Measurements from ENCODE around the gene CSK.
"Not testable (repeated sequence)": the region's sequence is repeated elsewhere in the genome, so short reads cannot be mapped to it uniquely, and the experiment has no call there.

CSK gene

DNA sequence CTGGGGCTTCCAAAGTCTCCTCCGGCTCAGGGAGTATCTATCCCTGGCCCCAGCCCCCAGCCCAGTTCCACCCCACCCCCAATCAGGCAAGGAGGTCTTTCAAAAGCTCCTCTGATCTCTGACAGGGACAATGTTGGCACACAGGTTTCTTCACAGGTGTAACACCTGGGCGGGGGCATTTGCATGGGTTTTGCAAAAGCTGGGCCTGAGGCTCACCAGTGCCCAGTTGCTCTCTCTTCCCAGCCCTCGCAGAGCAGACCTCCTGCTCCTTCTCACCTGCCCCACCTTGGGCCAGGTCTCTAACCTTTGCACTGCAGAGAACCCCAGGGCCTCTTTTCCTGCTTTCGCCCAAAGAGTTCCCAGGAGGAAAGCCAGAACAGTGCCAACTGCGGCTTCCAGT is 8.6 kb upstream of the CSK start:
- no peak for DNase-seq

DNA sequence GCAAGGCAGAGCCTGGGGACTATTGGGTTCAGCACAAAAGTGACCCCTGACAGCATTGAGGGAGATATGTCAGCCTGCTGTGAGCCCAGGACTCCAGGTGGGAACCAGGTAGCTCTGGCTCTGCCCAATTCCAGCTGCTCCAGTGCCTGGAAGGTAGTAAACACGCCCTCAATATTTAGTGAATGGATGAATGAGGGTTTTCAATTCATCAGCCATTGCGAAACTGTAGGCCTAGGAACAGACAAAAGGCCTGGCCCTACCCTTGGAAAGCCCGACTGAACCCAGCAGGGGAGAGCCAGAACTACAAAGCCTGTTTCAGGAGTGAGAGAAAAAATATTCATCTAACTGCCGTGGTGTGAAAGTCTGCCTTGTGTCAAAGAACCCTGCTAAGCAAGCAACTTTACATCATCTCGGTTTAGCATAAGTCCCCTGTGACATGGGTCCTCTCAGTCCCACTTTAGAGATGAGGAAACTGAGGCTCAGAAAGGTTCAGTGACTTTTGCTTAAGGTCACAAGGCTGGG is 8.1 kb upstream of the CSK start:
- no peak for DNase-seq

DNA sequence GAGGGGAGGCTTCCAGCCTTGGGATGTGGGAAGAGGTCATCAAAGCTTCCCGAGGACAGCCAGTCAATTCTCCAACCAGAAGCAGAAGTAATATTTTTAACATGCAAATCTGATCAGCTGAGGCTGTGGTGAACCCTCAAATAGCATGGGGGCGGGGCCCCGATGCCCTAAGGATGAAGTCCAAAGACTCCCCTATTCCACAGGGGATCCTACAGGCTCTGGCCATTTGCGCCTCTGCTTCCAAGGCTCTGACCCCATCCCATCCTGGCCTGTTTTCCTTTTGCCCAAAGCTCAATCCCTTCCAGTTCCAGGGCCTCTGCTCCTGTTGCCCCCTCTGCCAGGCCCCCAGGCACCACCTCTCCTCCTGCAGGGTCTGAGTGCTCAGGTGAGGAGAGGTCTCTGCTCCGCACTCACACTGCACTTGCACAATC is 6.7 kb upstream of the CSK start:
- DNase-seq, result no peak

DNA sequence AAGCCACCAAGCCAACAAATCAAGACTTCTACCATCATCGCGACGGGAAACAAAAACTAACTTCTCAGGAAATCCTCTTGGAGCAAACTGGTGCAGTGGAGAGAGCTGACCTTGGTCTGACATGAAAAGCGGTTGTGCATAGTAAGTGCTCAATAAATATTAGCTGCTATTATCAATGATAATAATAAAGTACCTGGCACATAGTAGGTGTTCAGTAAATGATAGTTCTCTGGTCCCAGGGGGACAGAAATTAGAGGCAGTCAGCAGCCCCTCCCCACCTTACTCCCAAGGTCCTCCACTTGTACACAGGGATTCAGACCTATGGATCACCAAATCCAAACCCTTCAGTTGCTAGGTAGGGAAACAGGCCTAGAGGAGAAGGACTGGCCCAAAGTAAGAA is 6.0 kb upstream of the CSK start:
- no peak for DNase-seq

DNA sequence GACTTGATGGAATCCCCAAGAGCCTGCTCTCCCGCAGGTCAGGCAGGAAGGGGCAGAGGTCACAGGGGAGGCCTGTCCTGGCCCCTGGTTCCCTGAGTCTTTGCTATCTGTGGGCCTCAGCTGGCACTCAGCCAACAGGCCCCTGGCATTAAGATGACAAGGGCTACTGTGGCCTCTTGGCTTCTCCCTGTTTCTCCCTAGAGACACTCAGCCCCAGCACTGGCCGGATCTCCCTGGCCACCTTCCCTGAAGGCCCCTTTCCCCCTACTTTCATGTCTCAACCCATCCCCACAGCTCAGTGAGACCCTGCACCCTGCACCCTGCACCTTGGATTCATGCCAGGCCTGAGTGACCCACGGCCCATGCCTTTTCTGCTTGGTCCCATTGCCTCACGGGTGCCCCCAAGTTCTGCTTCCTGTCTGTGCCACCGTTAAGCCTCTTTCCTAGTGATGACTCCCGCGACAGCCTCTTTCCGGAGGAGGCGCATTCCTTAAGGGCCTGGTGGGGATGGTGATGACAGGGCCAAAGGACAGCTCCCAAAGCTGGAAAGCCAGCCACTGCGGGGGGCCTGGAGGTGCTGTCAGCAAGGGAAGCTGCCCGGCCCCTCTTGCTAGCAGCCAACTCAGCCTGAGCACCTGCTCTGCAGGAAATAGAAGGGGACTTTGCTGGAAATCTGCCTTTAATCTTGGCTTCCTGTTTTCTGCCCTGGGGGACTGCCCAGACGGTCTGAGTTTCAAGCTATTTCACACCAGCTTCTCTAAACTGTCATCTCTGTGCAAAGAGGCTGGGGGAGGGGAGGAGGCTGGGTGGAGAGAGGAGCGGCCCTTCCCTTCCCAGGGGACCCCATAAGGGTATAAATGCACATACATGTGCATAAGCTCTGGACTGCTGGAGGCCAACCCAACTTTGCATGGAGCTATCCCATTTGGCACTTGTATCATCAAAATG is 4.8 kb upstream of the CSK start:
- no peak for DNase-seq

DNA sequence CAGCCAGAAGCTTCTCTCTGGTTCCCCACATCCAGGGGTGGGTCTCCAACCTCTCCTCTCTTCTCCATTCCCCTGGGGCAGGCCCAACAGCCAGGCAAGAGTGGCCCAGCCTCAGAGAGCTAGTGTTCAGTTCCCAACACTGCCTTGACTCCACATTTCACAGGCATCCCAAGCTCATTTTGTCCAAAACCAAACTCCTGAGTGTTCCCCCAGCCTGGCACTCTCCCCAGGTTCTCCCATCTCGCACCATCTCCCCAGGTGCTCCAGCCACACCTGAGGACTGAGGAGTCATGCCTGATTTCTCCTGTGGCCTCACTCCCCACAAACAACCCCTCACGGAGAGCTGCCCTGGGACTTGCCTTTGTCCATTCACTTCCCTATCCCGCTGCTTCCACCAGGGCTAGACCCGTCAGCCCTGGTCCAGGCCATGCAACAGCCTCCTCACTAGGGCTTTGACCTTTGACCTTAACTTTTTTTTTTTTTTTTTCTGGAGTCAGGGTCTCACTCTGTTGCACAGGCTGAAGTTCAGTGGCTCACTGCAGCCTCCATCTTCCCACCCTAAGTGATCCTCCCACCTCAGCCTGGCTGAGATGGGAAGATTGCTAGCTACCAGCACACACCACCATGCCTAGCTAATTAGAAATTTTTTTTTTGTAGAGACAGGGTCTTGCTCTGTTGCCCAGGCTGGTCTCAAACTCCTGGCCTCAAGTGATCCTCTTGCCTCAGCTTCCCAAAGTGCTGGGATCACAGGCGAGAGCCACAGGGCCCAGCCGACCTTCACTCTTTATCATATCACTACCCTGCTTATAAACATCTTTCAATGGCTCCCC is 3.9 kb upstream of the CSK start:
- DNase-seq, result no peak

DNA sequence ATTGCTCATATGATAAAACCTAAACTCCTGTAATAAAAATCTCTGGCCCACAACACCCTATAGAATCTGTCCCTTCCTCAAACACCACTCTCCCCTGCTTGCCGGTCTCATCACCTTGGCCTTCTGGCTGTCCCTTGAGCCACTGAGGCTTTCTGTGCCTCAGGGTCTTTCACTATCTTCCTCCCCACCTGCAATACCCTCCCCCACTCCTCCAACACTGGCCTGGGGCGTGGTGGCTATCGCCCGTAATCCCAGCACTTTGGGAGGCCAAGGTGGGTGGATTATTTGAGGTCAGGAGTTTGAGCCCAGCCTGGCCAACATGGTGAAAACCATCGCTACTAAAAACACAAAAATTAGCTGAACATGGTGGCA is 3.3 kb upstream of the CSK start:
- DNase-seq, result no peak

DNA sequence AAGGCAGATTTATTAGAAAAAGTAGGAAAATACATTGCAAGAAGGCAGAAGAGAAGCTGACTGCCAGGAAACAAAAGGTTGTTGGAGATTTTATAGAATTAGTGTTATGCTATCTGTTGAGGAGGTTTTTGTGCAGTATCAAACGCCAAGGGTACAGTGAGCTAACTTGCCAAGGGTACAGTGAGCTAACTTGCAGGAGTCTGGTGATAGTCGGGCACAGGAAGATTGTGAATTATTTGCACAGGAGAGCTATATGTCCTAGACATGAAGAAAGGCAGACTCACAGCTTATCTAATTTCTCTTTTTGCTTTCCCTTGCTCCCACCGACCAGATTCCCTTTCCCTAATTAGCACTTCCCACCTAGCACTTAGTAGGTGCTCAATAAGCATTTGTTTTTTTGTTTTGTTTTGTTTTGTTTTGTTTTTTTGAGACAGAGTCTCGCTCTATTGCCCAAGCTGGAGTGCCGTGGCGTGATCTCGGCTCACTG is 2.7 kb upstream of the CSK start:
- no peak for DNase-seq

DNA sequence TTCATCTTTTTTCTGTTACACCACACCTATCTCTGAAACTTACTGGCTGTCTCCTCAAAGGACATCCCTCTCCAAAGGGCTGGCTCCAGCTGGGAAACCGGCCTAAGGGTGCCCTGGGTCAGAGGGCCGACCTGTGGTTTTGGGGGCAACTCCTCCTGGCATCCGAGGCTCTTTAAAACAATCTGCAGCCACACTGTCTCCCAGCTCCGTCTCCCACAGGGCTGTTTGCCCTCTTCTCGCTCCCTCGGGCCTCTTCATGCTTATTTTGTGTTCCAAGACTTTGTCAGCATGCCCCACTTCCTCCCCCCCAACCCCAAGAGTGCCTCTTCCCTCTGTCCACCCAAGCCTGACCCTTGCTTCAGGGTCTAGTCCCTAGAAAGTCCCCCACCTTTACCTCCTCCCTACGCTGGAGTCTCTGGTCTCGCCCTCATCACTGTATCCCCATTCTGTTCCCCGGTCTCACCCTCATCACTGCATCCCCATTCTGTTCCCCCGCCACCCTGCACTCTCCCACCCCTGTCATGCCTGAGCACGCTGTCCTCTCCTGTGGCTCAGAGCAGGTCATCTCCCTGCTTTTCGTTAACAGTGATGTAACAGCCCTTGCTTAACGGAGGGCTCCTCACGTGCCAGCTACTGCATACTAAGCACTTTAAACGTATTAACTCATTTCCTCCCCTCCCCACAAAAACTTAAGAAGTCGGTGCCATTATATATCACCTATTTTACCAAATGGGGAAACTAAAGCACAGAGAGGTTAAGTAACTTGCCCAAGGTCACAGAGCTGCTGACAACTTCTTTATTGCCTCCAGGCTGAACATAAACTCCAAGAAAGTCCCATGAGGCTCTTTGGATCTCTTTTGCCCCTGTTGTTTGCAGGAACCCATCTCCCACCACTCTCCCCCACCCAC is 1.1 kb upstream of the CSK start:
- DNase-seq, result no peak

DNA sequence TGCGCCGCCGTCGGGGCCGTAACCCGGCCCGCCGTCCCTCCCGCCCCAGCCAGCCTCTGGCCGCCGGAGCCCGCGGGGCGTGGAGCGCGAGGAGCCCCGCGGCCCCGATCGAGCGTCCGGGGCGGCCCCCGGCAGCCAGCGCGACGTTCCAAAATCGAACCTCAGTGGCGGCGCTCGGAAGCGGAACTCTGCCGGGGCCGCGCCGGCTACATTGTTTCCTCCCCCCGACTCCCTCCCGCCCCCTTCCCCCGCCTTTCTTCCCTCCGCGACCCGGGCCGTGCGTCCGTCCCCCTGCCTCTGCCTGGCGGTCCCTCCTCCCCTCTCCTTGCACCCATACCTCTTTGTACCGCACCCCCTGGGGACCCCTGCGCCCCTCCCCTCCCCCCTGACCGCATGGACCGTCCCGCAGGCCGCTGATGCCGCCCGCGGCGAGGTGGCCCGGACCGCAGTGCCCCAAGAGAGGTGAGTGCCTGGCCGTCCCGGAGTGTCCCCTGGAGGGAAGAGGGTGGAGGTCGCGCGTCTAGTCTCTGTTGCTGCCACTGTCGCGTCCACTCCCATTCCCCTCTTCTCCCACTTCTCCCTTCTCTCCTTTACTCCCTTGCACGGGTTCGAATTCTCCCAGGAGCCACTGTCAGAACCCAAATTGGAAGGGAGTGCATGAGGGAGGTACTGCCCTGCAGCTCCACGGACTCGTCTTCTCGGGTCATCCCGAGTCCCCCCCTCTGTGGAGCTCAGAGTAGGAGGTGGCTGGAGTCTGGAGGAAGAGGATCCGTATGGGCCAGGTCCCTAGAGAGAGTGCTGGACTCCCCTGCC is 585 bp downstream of the CSK start:
- no peak for DNase-seq

DNA sequence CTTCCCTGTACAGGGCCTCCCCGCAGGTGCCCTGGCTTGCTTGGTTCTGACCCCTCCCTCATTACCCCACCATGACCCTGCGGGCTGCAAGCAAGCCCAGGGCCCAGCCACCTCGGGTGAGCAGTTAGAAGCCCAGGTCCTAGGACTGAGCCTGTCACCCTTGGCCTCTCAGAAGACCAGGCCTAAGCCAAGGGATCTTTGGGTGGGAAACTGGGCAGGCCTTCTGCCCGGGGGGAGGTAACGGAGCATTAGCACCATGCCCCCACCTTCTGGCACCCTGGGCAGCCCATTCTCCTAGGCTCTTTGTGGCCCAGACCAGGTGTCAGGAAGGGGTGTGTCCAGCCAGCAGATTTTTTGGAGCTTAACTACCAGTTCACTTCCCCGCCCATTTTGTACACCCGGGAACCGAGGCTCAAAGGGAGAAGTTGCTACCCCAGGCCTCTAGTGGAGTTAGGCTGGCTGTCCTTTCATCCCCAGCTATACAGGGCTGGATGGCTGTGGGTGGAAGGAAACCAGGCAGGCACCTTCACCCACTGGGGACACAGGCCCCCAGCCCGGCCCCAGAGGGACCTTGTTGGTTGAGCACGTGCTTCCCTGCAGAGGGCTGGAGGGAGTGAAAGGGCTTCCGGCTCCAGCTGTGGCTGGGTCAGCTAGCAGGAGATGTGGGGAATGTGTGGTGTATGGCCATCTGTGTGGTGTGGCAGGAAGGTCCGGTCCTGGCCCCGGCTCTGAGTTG is 1.4 kb downstream of the CSK start:
- DNase-seq, result no peak

DNA sequence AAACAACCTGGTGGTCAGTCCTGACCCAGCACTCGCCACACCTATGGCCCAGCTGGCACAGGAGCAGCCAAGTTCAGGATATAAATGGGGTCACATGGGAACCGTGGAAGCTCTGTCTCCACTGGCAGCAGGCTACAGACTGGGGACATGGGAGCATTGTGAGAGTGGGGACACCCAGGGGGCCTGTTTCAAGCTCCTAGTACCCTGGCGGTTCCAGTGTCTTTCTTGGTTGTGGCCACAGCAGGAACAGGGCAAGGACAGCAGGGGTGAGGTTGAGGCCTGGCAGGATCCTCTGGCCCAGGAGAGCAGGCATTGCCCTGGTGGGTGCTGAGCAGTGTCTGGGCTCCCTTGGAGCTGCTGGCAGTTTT is 1.9 kb downstream of the CSK start:
- DNase-seq, result no peak

DNA sequence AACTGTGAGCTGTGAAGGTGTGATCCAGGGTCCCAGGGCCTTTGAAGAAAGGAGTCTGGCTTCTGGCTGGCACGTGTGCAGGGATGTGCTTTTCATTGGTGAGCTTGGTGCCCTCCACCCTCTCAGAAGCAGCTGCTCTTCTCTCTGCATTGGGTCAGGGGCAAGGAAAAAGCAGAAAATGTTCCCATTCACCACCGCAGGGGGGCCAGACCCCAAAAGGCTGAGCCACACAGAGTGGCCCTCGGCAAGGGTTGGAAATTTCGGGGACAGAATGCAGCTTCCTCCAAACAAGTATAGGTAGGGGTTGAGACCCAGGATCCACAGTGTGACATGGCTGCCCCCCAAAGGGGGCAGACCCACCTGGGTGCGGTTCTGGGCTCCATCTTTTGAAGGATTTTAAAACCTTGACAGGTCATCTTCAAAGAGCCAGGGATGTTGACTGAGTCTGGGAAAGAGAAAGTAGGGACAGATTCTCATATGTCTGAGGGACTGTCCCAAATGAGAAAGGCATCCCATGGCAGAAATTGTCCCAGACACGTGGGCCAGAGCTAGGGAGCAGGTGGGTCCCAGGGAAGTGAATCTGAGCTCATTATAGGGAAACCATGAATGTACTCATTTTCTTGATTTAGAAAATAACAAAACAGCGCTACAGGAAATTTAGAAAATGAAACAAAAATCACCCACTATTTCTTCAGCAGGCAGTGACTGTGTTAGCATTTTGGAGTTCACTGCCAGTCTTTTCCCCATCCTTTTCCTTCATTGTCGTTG is 2.7 kb downstream of the CSK start:
- no peak for DNase-seq

DNA sequence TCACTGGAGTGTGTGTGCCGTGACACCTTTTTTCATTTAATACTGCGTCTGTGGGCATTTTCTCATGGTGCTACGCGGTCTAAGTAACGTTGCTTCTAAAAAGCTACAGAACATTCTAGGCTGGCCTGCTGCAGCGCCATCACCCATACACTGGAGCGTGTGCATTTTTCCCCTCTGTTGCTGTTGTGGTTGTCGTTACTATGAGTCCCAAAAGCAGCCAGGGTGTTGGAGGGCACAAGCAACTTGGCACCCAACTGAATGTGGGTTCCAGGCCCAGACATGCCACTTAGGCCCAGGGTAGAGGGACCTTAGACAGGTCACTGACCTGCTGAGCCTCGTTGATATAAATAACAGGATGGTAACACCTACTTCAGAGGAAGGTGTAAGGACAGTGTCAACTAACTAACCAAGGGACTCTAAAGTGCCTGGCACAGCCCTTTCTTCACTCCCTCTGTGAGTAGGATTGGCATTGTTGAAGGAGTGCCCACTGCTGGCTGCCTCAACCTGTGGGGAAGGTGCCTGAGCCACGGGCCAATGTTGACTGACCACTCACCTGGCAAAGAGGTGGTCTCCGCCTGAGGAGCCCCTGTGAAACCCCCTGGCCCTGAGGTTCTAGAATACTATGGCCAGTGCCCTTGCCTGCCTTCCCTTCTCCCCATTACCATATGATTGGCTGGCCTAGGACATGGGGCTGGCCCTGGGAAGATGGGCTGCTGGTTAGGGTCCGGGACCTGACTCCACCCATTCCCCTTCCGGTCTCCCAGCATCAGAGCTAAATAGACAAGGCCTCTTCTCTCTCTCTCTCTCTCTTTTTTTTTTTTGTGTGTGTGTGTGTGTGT is 3.5 kb downstream of the CSK start:
- DNase-seq, result no peak

DNA sequence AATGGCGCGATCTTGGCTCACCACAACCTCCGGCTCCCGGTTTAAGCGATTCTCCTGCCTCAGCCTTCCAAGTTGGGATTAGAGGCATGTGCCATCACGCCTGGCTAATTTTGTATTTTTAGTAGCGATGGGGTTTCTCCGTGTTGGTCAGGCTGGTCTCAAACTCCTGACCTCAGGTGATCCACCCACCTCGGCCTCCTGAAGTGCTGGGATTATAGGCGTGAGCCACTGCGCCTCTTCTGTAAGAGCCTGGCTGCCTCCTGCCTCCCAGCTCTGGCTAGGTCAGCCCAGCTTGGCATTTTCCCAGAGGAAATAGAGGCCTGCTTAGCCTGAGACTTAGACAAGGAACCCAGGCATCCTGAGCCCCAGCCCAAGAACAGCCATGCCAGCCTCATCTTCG is 4.2 kb downstream of the CSK start:
- not testable (repeated sequence) for DNase-seq

DNA sequence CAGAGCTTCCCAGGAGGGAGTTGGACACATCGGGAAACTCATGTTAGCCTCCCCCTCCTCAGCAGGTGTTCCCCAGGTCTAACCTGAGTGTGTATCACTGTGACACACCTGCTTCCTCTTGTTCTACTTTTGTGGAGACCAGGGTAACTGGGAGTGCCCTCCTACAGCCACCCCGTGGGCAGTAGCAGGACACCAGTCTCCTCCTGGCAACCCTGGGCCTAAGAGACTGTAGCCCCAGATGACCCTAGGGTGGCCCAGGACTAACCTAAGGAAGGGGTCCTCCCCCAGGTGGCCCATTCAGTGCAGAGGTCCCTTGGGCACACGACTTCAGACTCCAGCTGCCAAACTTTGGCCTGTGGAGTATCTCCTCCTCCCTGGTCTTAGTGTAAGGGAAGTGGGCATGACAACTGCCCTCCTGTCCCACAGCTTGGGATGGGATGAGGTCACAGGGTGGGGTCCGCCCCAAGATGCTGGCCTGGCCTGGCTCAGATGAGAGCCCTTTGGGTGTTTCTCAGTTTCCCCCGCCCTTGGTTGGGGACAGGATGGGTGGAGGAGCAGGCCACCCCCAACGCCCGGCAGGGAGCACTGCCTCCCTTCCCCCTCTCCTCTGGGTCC is 4.8 kb downstream of the CSK start:
- no peak for DNase-seq

DNA sequence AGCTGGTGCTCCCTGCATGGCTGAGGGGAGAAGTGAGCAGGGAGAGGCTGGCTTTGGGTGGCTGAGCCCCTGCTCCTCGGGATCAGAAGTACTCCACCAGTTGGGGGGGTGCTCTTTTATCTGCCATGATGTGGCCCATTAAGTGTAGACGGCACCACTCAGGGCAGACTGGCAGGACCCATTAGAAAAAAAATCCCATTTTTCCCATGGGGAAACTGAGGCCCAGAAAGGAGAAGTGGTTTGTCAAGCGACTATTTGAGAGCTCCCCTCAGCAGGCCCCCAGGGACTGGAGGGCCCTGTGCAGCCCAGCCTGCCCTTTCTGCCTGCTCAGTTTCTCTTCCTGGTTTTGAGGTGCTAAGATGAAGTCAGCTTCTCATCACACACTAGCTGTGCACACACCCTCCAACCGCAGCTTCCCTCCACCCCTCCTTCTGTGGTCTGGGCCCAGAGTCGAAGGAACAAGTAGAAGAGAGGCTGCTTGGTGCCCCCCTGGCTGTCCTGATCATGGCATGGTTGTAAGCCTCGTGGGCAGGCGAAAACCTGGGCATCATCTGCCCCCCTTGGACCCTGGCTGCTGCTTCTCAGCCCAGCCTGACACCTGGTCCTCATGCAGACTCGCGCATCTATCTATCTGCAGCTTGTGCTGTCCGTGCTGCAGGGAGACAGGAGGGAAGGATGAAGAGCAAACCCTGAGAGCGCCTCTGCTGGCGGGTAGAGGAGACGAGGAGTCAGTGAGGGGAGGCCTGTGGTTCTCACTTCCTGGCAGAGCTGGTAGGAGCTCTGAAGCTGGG is 5.6 kb downstream of the CSK start:
- peak; percentile 7 for DNase-seq

Measured in NCI-H1048 (cell line).